Measurements from ENCODE around the gene ANKS1B.
"Not testable (repeated sequence)": the region's sequence is repeated elsewhere in the genome, so short reads cannot be mapped to it uniquely, and the experiment has no call there.

The ANKS1B gene

DNA sequence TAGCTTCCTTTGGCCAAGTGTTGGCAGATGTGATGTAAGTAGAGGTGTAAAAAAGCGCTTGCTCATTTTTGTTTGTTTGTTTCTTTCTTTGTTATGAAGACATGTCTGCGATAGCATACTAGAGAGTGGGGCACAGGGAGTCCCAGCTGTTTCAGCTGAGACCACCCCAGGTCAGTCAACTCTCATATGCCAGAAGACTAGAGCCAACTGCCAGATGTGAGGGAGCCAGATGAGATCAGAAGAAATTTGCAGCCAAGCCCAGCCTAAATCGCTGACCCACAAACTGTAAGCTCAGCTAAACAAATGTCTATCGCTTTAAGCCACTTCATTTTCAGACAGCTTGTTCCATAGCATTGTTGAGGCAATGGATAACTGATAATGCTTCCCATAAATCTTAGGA lies 942.5 kb downstream of the ANKS1B start:
- Histone ChIP-seq H3K36me3 (ENCODE audit: control insufficient read depth in 2 of 2, insufficient read depth in 2 of 2, low read length in 2 of 2) (no peaks in the 10 kb centered on the region), H3K4me3 (ENCODE audit: low read length in 2 of 2) (no peak overlapping the region), H3K27me3 (ENCODE audit: control insufficient read depth in 2 of 2, insufficient read depth in 2 of 2, low read length in 2 of 2) (no peaks in the 10 kb centered on the region), H3K4me1 (ENCODE audit: control insufficient read depth in 2 of 2, insufficient read depth in 2 of 2, low read length in 2 of 2) (no peaks in the 10 kb centered on the region), H3K27ac (ENCODE audit: low read depth in 2 of 2, low read length in 2 of 2) (no peak overlapping the region), H3K9ac (ENCODE audit: low read depth in 1 of 2, low read length in 2 of 2) (no peak overlapping the region), H3K9me3 (ENCODE audit: control insufficient read depth in 2 of 2, low read length in 2 of 2) (no peaks in the 10 kb centered on the region)

DNA sequence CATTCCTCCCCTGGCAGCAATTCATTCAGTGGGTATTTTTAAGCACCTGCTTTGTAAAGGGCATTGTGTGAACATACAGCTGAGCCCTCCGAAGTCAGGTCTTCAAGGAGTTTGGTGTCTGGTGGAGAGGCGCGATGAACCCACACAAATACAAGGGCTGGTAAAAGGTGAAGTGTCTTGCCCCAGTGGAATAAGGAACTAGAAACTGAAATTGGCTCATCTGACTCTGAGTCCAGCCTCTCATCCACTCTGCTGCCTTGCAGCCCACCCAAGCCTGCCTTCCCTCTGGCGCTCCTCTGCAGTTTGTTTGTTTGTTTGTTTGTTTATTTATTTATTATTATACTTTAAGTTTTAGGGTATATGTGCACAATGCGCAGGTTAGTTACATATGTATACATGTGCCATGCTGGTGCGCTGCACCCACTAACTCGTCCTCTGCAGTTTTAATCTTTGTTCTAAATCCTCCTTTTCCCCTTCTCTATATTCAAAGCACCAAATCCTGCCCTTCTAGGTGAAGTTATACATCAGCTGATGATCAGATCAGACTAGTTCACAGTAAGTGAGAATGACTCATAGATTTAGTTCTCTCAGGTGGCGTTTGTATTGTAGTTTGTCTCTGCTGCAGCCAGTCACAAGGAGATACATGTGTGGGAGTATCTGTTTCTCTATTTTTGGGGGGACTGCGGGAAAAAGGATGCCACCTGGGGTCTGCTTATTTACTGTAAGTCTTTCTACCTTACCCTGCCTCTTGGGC lies 945.2 kb downstream of the ANKS1B start:
- Histone ChIP-seq H3K4me3 (ENCODE audit: low read length in 2 of 2) (no peak overlapping the region), H3K36me3 (ENCODE audit: control insufficient read depth in 2 of 2, insufficient read depth in 2 of 2, low read length in 2 of 2) (no peaks in the 10 kb centered on the region), H3K4me1 (ENCODE audit: control insufficient read depth in 2 of 2, insufficient read depth in 2 of 2, low read length in 2 of 2) (no peaks in the 10 kb centered on the region), H3K27me3 (ENCODE audit: control insufficient read depth in 2 of 2, insufficient read depth in 2 of 2, low read length in 2 of 2) (no peaks in the 10 kb centered on the region), H3K9ac (ENCODE audit: low read depth in 1 of 2, low read length in 2 of 2) (no peak overlapping the region), H3K9me3 (ENCODE audit: control insufficient read depth in 2 of 2, low read length in 2 of 2) (no peaks in the 10 kb centered on the region), H3K27ac (ENCODE audit: low read depth in 2 of 2, low read length in 2 of 2) (no peak overlapping the region)

DNA sequence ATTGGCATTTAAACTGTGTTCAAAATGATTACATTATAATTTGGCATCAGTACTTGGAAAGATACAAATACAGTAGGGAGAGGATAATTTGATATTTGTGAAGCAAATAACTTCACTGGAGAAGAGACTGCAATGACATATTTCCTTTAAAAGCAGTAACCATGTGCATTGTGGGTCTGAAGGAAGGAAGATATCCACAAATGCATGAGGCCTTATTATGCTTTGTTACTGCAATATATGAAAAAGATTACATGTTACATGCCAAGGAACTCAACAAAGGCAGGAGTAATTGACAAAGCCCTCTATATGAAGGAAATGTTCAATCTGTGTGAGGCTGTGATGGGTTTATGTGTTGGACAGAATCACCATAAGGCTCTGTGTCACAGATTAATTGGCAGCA lies 948.2 kb downstream of the ANKS1B start:
- H3K9me3 ChIP-seq (ENCODE audit: control insufficient read depth in 2 of 2, low read length in 2 of 2): no peaks in the 10 kb centered on the region
- H3K4me3 ChIP-seq (ENCODE audit: low read length in 2 of 2): no peak overlapping the region
- no peaks in the 10 kb centered on the region for H3K27me3 ChIP-seq (ENCODE audit: control insufficient read depth in 2 of 2, insufficient read depth in 2 of 2, low read length in 2 of 2)
- H3K9ac ChIP-seq (ENCODE audit: low read depth in 1 of 2, low read length in 2 of 2): no peak overlapping the region
- H3K36me3 ChIP-seq (ENCODE audit: control insufficient read depth in 2 of 2, insufficient read depth in 2 of 2, low read length in 2 of 2): no peaks in the 10 kb centered on the region
- no peak overlapping the region for H3K27ac ChIP-seq (ENCODE audit: low read depth in 2 of 2, low read length in 2 of 2)
- no peaks in the 10 kb centered on the region for H3K4me1 ChIP-seq (ENCODE audit: control insufficient read depth in 2 of 2, insufficient read depth in 2 of 2, low read length in 2 of 2)

DNA sequence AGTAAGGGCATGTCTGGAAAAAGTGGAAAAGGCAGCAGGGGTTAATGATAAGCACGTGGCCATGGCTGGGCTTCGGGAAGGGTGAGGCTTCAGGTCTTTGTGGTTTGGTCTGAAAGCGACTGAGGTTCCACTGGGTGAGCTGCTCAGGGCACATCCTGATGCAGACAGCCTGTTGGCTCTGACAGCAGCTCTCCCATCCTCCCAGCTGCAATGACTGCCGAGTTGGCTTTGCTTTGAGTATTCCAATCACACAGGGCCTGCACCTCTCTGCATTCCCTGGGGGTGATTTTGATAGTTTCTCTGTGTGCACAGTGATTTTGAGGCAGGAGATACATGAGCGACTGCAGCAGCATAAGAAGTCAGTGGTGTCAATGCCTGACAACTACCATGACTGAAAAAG lies 948.9 kb downstream of the ANKS1B start:
- Histone ChIP-seq H3K9me3 (ENCODE audit: control insufficient read depth in 2 of 2, low read length in 2 of 2) (no peaks in the 10 kb centered on the region), H3K9ac (ENCODE audit: low read depth in 1 of 2, low read length in 2 of 2) (no peak overlapping the region), H3K27ac (ENCODE audit: low read depth in 2 of 2, low read length in 2 of 2) (no peak overlapping the region), H3K4me1 (ENCODE audit: control insufficient read depth in 2 of 2, insufficient read depth in 2 of 2, low read length in 2 of 2) (no peaks in the 10 kb centered on the region), H3K27me3 (ENCODE audit: control insufficient read depth in 2 of 2, insufficient read depth in 2 of 2, low read length in 2 of 2) (no peaks in the 10 kb centered on the region), H3K36me3 (ENCODE audit: control insufficient read depth in 2 of 2, insufficient read depth in 2 of 2, low read length in 2 of 2) (no peaks in the 10 kb centered on the region), H3K4me3 (ENCODE audit: low read length in 2 of 2) (no peak overlapping the region)

DNA sequence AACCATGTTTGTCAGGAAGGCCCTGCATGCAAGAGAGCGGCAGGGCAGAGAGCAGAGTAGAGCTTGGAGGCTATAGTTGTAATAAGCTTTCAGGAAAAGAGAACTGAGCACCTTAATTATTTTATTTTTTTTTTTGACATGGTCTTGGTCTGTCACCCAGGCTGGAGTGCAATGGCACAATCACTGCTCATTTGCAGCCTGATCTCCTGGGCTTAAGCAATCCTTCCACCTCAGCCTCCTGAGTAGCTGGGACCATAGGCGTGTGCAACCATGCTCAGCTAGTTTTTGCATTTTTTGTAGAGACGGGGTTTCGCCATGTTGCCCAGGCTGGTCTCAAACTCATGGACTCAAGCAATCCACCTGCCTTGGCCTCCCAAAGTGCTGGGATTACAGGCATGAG lies 950.5 kb downstream of the ANKS1B start:
- H3K9ac ChIP-seq (ENCODE audit: low read depth in 1 of 2, low read length in 2 of 2); H3K27me3 ChIP-seq (ENCODE audit: control insufficient read depth in 2 of 2, insufficient read depth in 2 of 2, low read length in 2 of 2); H3K36me3 ChIP-seq (ENCODE audit: control insufficient read depth in 2 of 2, insufficient read depth in 2 of 2, low read length in 2 of 2); H3K4me3 ChIP-seq (ENCODE audit: low read length in 2 of 2); H3K9me3 ChIP-seq (ENCODE audit: control insufficient read depth in 2 of 2, low read length in 2 of 2); H3K27ac ChIP-seq (ENCODE audit: low read depth in 2 of 2, low read length in 2 of 2); H3K4me1 ChIP-seq (ENCODE audit: control insufficient read depth in 2 of 2, insufficient read depth in 2 of 2, low read length in 2 of 2): not testable (repeated sequence)

DNA sequence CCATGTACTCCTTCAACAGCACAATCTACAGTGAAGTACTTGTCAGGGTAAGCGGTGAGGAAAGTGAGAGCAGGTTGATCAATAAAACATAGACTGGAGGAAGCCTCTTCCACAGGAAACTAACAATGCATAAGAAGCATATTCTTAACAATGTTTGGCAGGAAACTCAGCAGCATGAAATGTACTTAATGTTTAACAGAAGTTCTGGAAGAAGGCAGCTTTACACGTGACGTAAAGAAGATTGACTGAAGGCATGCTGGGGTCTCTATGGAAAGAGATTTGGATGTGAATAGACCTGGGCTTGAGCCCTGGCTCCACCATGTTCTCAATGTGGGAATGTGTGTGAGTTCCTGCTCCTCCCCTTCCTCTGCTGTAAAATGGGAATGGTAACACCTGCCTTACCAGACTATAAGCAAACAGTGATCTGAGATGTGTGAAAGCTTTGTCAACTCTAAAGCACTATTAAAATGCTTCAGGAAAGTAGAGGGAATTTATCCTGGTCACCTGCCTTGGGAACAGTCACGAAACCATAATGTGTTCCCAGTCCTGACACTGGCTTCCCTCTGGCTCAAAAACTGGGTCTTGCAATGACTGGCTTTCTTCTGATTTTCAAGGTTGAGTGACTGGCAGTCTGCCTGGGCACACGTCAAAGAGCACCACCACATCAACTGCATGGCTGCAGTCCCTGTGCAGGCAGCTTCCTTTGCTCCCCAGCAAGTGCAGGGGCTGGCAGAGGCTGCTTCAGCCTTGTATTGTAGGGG lies 955.0 kb downstream of the ANKS1B start:
- no peaks in the 10 kb centered on the region for H3K9me3 ChIP-seq (ENCODE audit: control insufficient read depth in 2 of 2, low read length in 2 of 2)
- H3K27ac ChIP-seq (ENCODE audit: low read depth in 2 of 2, low read length in 2 of 2): no peak overlapping the region
- H3K4me3 ChIP-seq (ENCODE audit: low read length in 2 of 2): no peak overlapping the region
- no peak overlapping the region for H3K9ac ChIP-seq (ENCODE audit: low read depth in 1 of 2, low read length in 2 of 2)
- no peaks in the 10 kb centered on the region for H3K27me3 ChIP-seq (ENCODE audit: control insufficient read depth in 2 of 2, insufficient read depth in 2 of 2, low read length in 2 of 2)
- H3K4me1 ChIP-seq (ENCODE audit: control insufficient read depth in 2 of 2, insufficient read depth in 2 of 2, low read length in 2 of 2): no peaks in the 10 kb centered on the region
- no peaks in the 10 kb centered on the region for H3K36me3 ChIP-seq (ENCODE audit: control insufficient read depth in 2 of 2, insufficient read depth in 2 of 2, low read length in 2 of 2)

DNA sequence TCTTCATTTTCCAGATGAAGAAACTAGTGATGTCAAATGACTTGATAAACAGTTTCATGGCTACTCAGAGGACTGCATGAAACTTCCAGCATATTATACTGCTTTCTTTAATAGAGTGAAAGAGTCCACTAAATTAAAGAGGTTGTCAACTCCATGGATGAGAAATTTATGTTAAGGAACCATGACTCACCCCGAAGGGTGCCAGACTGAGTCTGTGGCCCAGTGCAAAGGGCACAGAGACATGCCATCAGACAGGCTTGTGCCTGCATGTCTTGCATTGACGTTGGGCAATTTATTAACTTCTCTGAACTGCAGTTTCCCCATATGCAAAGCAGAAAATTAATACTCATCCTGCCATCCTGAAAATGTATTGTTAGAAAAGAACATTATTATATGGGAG lies 957.3 kb downstream of the ANKS1B start:
- Histone ChIP-seq H3K4me3 (ENCODE audit: low read length in 2 of 2) (no peak overlapping the region), H3K9ac (ENCODE audit: low read depth in 1 of 2, low read length in 2 of 2) (no peak overlapping the region)

DNA sequence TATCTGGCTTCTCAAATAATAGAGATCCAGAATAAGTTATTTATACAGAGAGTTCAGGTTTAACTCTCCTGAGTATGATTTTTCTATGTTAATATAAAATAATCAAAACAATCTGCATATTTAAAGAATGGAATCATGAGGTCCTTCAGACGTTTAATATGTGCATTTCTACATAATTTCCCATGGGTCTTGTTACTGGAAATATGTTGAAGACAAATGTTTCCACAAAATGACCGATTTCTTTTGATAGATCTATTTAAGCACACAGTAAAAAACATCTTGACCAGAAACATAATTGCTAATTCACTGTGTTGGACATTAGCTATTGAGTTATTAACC lies 957.7 kb downstream of the ANKS1B start:
- no peaks in the 10 kb centered on the region for H3K36me3 ChIP-seq (ENCODE audit: control insufficient read depth in 2 of 2, insufficient read depth in 2 of 2, low read length in 2 of 2)
- no peaks in the 10 kb centered on the region for H3K9me3 ChIP-seq (ENCODE audit: control insufficient read depth in 2 of 2, low read length in 2 of 2)
- no peaks in the 10 kb centered on the region for H3K27me3 ChIP-seq (ENCODE audit: control insufficient read depth in 2 of 2, insufficient read depth in 2 of 2, low read length in 2 of 2)
- no peak overlapping the region for H3K9ac ChIP-seq (ENCODE audit: low read depth in 1 of 2, low read length in 2 of 2)
- H3K4me1 ChIP-seq (ENCODE audit: control insufficient read depth in 2 of 2, insufficient read depth in 2 of 2, low read length in 2 of 2): no peaks in the 10 kb centered on the region
- no peak overlapping the region for H3K27ac ChIP-seq (ENCODE audit: low read depth in 2 of 2, low read length in 2 of 2)
- H3K4me3 ChIP-seq (ENCODE audit: low read length in 2 of 2): no peak overlapping the region

More for the DNA sequence above, 957.3 kb downstream of the ANKS1B start:
- Histone ChIP-seq H3K27ac (ENCODE audit: low read depth in 2 of 2, low read length in 2 of 2) (no peak overlapping the region), H3K27me3 (ENCODE audit: control insufficient read depth in 2 of 2, insufficient read depth in 2 of 2, low read length in 2 of 2) (no peaks in the 10 kb centered on the region), H3K36me3 (ENCODE audit: control insufficient read depth in 2 of 2, insufficient read depth in 2 of 2, low read length in 2 of 2) (no peaks in the 10 kb centered on the region), H3K4me1 (ENCODE audit: control insufficient read depth in 2 of 2, insufficient read depth in 2 of 2, low read length in 2 of 2) (no peaks in the 10 kb centered on the region), H3K9me3 (ENCODE audit: control insufficient read depth in 2 of 2, low read length in 2 of 2) (no peaks in the 10 kb centered on the region)

DNA sequence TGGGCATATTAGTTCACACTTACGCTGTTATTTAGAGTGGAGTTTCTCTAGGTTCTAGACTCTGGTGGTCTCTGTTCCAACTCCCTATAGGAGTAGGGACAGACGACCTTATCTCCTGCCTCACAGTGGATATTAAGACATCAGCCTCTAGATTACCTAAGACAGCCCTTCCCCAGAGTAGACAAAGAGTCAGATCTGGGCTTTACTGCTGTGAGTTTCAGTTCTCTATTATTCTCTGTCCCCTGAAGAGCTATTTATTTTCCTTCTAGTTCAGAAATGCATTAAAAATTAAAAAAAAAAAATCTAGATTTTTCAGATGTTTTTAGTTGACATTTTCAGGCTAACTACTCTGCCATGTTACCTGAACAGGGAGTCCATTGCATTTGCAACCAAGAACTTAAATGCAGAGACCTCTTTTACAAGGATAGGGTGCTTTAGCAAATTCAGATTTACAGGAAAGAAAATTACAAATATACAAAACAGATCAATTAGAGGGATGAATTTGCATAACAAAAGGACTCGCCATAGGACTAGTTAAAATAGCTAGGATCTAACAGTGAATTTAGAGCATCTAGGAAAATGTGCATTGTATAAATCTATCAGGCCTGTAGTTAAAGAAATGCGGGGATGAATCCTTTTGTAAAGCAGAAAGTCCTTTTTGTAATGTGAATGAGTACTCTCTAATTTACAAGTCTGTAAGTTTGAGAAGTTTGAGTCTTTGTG lies 958.2 kb downstream of the ANKS1B start:
- H3K36me3 ChIP-seq (ENCODE audit: control insufficient read depth in 2 of 2, insufficient read depth in 2 of 2, low read length in 2 of 2): no peaks in the 10 kb centered on the region
- no peak overlapping the region for H3K27ac ChIP-seq (ENCODE audit: low read depth in 2 of 2, low read length in 2 of 2)
- no peaks in the 10 kb centered on the region for H3K4me1 ChIP-seq (ENCODE audit: control insufficient read depth in 2 of 2, insufficient read depth in 2 of 2, low read length in 2 of 2)
- H3K4me3 ChIP-seq (ENCODE audit: low read length in 2 of 2): no peak overlapping the region
- no peaks in the 10 kb centered on the region for H3K27me3 ChIP-seq (ENCODE audit: control insufficient read depth in 2 of 2, insufficient read depth in 2 of 2, low read length in 2 of 2)
- no peaks in the 10 kb centered on the region for H3K9me3 ChIP-seq (ENCODE audit: control insufficient read depth in 2 of 2, low read length in 2 of 2)
- H3K9ac ChIP-seq (ENCODE audit: low read depth in 1 of 2, low read length in 2 of 2): no peak overlapping the region

DNA sequence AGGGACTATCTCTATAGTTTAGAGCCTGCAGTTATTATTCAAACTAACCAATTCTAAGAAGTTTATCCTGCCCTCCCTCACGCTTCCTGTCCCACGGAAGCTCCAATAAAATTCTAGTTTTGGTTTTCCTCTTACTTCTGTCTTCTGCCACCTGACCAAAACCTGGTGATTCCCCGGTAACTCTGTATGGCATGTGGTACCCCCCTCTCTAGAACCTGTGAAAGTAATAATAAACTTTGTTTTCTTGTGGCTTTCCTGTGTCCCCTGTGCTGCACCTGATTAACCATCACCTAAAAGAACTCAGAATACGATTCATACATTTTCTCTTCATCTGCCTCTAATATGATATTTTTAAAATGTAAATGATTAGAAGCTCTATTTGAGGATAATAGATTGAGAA lies 959.9 kb downstream of the ANKS1B start:
- Histone ChIP-seq H3K9me3 (ENCODE audit: control insufficient read depth in 2 of 2, low read length in 2 of 2) (no peaks in the 10 kb centered on the region), H3K4me1 (ENCODE audit: control insufficient read depth in 2 of 2, insufficient read depth in 2 of 2, low read length in 2 of 2) (no peaks in the 10 kb centered on the region), H3K27ac (ENCODE audit: low read depth in 2 of 2, low read length in 2 of 2) (no peak overlapping the region), H3K4me3 (ENCODE audit: low read length in 2 of 2) (no peak overlapping the region), H3K27me3 (ENCODE audit: control insufficient read depth in 2 of 2, insufficient read depth in 2 of 2, low read length in 2 of 2) (no peaks in the 10 kb centered on the region), H3K9ac (ENCODE audit: low read depth in 1 of 2, low read length in 2 of 2) (no peak overlapping the region), H3K36me3 (ENCODE audit: control insufficient read depth in 2 of 2, insufficient read depth in 2 of 2, low read length in 2 of 2) (no peaks in the 10 kb centered on the region)

All from mucosa of rectum (tissue), 2 donors.